Right ventricle myocardium superior (tissue), 1 donor: ENCODE results near the gene EEF1AKMT3. TPM values are rescaled to one million over a fixed set of nuclear protein-coding genes. Genes with fewer than 3 reads are reported as not detected.
"Not testable (repeated sequence)": the region's sequence is repeated elsewhere in the genome, so short reads cannot be mapped to it uniquely, and the experiment has no call there.

Experiments used
- ATAC-seq: fragments of 200-7000 bp; cut with Tn5 transposase; one replicate; pipeline ENCODE4 v1.9.1; 2020; ENCODE audit warnings: mild to moderate bottlenecking; ENCODE audit not compliant: poor library complexity
- DNase-seq: peaks from one replicate; pipeline ENCODE4 v3.0.0-alpha.2; 2020
- intact Hi-C: fragments of 100-400 bp; cut with DNase I; formaldehyde crosslinking; loops from one replicate; pipeline ENCODE4 v1.11.2; 2022
- total RNA-seq: library from RNA; stranded (reverse); fragmentation: NEBNext Ultra II Directional; extraction: Animal tissue kit (Norgen Biotek cat#: 25700); gene quantifications from one replicate; pipeline ENCODE4 v1.2.1, GENCODE V29; 2021
- donor health status: DM: no; HTN: yes; CAD: no; lungs with severe emphysema.

EEF1AKMT3 gene
- total RNA-seq, 1 donor from 2014 or later, result 1.2 TPM

DNA sequence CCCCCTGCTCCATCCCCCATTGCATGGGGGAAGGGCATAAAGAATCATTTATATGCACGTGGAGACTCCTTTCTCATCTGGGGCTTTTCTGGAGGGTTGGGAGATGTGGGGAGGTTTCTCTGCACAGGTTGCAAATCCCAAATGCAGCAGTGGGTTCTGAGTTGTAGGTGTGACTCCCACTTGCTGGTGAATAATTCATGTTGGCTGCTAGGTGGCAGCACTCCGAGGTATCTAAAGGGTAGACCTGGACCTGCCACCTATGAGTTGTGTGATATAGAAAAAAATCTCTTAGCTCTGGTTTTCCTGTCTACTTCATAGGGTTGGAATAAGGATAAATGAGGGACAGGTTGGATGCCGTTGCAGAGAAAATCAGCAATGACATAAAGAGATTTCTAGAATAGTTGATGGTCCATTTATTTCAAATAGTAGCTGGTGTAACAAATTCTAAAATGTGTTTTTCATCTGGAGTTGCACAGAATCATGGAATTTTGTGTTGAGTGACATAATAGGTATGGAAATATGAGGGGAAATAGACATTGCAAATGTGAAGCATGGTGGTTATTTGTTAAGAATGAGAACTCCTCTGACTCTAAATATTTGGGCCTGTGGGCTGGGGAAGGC lies 12.9 kb upstream of the EEF1AKMT3 start:
- ATAC-seq (no peak), DNase-seq (no peak)
- intact Hi-C loops, result no loop called here

DNA sequence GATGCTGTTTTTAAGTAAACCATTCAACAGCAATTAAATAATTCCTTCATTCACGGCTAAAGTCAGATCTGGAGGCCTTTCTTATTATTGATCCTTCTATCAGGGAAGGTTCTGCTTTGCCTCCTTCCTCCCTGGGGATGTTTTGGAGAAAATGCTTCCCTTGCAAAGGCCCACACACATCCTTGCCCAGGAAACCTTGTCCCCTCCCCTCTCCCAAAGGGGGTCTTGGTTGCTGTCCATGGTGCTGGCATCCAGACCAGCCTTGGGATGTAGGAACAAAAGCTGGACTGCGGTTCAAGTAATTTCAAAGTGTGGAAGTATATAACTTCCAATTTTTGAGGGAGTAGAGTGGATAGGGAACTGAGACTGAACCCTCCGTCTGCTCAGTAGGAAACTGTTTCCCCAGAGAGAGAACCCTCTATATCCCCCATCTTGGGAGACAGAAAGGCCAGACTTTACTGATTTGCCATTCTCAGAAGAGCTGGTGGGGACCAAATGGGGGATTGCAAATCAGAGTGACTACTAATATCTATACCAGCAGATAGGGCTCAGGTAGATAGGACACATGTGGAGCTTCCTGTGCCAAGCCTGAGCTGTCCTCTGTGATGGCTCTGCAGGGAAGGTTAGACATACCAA lies 11.9 kb upstream of the EEF1AKMT3 start:
- intact Hi-C loops, result no loop called here
- no peak for DNase-seq
- ATAC-seq, result no peak

DNA sequence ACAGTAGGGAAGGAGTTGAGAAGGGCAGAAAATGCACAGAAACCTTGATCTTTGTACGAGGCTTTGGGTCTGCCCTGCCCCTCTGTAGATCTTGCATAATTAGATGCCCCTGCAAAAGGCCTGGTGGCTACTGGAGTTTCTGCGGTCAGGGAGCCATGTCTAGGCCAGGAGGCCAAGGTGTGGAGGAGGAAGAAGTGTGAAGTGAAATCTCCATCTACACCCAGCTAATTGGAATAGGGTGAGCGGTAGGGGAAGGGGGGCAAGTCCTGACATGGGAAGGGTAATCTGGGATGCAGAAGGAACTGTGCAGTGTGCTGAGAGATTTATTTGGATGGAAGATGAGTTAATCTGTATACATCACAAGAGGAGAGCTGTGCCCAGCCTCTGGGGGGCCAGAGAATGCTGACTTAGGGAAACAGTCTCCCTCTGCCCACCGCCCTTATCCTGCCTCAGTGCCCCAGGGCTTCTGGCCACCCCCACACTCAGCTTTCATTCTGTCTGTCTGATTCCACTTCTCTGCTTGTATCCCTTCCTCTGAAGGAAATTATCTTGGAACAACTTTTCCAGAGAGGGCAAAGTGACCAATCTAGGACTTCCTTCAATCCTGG lies 10.9 kb upstream of the EEF1AKMT3 start:
- intact Hi-C loops, result no loop called here
- ATAC-seq (no peak), DNase-seq (no peak)

DNA sequence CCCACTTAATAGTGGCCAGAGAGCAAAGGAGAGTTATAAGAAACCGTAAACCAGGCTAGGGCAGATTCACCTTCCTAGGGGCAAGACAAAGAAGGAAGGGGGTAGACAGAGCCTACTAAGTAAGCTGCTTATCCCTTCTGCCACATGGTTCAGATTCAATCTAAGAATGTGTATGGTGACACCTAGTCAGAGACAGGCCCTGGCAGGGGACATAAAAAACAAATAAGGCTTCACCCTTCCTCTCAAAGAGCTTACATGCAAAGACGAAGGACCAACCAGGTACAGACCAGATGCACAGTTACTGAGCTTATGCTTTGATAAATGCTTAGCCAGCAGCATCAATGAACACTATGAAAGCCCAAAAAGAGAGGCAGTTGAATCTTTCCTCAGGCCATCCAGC lies 10.0 kb upstream of the EEF1AKMT3 start:
- intact Hi-C loops, result no loop called here
- no peak for DNase-seq
- no peak for ATAC-seq

DNA sequence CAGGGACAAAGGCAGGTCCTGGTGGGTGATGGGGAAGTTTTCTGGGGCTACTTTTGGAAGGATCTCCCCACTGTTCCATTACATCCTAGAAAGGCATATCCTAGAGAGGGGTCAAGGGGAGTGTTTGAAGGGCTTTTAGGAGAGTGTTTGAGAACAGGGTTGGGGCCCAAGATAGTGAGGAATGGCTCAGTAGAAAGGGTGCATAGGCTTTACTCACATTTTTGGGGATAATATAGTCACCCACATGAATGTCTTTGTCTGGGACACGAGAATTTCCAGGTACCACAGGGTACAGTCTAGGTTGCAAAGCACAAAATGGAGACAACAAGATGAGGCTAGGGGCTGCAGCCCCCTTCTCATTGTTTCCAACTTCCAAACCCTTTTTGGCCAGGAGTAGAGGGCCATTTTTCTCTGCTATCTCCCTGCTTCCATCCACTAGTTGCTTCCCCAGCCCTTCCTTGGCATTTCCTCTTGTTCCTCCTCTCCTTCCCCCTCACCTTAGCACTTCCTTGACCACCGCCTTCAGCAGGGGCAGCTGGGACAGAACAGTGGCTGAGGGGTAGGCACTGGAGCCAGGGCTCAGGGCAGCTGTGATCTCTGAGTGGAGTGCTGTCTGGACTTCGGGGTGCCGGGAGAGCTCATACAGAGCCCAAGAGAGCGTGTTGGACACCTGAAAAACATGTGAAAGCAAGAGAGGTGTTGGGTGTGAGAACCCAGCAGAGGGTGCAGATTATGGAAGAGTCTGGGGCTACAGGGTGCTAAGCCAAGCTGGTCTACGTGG lies 8.3 kb upstream of the EEF1AKMT3 start:
- intact Hi-C loops, result no loop called here
- DNase-seq, result no peak
- no peak for ATAC-seq

DNA sequence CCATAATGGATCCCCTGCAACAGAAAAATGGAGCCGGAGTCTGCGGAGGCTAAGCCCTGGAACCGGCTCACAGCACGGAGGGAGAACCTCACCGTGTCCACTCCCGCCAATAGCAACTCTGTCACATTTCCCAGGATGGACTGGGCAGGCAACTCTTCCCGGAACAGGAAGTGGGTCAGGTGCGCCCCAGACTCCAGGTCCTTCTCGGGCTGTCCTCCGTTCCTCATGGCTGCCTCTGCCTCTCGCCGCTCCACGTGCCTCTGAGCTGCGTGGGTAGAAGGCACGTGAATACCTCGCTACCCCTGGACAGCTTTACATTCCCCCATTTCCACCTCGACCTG lies 7.8 kb upstream of the EEF1AKMT3 start:
- intact Hi-C loops, result no loop called here
- no peak for DNase-seq
- no peak for ATAC-seq

DNA sequence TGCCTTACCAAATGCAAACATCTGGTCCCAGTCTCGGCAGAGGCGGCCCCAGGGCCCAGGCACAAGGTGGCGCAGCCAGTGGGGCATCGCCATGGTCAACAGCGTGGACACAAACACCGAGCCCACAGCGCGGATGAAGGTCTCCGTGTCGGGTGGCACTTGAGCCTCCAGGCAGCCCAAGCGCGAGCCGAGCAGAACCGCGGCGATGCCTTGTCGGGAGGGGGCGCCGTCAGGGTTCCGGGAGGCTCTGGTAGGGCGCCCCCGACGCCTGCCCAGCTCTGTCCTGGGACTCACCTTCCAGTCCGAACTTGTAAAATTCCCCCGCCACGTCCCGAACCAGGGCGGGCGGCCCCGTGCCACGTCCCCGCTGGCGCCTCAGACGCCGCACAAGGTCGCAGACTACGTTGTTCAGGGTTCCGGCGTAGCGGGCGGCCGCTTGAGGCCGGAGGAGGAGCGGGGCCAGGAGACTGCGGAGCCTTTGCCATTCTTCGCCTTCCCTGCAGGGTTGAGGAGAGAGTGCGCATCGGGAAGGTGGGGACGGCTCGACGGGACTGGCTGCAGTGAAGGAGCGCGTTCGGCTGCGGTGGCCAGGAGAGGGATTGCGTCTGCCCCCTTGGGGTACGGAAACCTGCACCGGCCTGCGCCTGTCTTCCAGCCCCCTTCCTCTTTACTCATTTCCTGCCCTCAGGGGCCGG lies 7.3 kb upstream of the EEF1AKMT3 start:
- ATAC-seq (peak; percentile 48), DNase-seq (no peak)
- intact Hi-C loops, result no loop called here

DNA sequence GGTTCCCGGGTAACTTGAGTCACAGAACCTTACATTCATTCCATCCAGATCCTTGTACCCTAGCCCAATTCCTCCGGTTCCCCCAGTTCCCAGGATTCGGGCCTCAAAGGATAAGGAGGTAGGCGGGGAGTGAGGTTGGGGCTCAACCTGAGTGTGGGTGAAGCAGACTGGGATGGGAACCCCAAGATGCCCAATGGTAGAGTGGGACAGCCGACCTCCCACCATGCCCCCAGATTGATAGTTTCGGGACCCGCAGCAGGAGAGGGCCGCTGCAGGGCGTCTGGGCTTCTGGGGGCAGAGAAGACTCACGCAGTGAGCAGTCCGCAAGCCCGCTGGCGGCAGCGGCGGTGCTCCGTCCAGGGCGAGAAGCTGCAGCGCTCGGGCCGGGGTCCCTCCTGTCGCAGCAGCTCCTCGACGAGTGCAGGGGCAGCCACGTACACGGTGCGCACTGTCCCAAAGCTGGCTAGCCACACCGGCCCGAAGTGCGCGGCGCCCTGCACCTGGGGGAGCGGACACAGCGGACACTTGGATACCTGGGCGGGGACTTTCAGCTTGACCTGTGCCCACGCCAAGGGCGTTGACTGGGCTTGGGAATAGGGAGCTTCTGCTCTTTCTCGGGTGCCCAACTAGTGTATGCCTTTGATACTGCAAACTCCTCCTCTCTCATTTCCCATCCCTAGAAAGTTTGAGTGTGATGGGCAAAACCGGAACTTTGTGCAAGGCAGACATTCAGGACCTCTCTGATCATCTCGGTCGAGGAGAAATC lies 6.5 kb upstream of the EEF1AKMT3 start:
- intact Hi-C loops, result no loop called here
- no peak for DNase-seq
- ATAC-seq, result peak; percentile 23

DNA sequence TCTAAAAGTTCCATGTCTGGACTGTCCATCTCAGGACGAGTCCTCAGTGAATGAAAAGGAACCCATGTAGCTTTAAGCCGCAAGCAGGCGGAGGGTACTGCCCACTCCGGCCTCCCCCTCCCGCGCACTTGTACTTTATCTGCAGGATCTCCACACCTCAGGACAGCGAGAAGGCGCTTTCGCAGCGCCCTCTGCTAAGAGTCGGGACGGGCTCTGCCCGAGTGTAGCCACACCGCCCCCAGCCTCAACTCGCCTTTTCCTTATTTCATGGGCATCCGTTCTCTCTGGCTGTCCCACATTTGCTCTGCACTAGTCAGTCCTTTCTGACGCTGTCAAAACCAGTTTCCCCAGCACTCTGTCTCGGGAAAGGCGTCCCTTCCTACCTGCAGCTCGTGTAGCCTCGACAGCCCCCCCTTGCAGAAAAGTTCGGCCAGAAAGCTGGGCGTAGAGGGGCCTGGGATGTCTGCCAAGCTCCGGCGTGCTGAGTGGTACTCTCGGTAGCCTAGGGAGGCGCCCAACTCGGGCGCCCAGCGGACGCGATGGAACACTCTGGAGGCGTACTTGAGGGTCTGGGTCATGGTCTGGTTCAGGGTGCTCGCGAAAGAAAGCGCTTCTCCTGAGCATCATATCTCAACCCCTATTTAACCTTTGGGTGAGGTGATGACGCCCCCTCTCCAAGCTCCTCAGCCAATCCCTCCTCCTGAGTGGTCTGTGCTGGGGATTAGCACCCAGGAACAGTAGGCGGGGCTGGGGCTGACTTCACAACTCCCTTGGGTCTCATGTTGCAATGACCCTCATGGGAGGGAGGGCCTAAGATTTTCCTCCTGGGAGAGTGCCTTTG lies 5.7 kb upstream of the EEF1AKMT3 start, which contains the start of gene CYP27B1:
Gene CYP27B1, minus strand, starts transcription at position 615 of the 841 bp plus-strand sequence. Its CDS starts 37 bp downstream, at position 578.
- no peak for DNase-seq
- intact Hi-C loops, result no loop called here
- ATAC-seq, result peak; percentile 7

DNA sequence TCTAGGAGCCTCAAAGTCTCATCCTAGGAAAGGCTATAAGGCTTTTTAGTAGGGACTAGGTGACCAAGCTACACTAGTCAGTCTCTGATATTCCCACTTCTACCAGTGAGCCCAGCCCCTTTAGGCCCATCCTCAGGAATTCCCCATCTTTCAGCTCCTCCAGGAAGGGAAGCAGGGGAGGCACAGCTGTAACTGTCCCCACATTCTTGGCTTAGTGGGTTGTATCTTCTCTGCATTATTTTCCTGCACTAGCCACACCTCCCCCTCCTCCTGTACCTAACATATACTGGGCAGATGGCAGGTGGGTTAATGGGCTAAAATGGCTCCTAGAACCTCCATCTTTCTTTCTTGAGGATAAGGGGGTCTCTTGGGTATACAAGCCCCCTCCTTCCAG lies 5.1 kb upstream of the EEF1AKMT3 start:
- DNase-seq, result no peak
- no peak for ATAC-seq
- intact Hi-C loops, result no loop called here

DNA sequence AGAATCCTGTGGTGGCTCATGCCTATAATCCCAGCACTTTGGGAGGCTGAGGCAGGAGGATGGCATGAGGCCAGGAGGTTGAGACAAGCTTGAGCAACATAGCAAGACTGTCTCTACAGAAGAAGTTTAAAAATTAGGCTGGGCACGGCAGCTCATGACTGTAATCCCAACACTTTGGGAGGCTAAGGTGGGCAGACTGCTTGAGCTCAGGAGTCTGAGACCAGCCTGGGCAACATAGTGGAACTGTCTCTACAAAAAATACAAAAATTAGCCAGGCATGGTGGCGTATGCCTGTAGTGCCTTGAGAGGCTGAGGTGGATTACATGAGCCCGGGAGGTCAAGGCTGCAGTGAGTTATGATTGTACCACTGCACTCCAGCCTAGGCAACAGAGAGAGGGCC lies 4.5 kb upstream of the EEF1AKMT3 start:
- no peak for DNase-seq
- no peak for ATAC-seq
- intact Hi-C loops, result no loop called here

DNA sequence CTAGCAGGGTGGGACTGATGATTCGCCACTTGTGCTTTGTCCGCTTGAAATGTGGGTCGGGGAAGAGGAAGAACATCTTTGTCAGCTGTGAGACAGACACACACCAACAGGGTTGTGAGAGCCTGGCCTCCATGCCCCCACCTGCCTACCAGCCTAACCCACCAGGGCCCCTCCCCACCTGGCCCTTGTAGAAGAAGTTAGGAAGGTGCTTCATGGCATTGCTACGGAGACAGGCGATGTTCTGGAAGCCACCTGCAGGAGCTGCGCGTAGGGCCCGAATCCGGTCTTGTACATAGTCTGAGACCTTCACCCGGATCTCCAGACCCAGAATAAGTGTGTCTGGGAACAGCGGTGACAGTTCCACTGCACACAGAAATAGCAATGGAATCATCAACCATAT lies 2.8 kb upstream of the EEF1AKMT3 start:
- intact Hi-C loops, result no loop called here
- ATAC-seq (no peak), DNase-seq (no peak)

DNA sequence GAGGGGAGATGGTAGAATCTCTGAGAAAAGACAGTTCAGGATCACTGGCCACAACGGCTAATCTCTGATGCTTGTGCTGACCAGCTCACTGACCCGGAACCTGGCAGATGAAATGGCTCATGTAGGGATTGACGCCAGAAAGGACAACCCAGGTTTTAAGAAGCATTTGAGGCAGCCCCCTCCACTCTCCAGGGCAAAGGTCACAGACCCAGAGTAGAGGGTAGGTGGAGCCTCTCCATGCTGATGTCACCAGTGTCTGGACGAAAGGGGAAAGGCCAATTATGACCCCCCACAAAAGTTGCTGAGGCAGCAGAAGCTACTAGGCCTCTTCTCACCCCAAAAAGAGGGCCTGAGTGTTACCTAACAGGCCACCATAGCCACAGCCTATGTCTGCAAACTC lies 1.7 kb upstream of the EEF1AKMT3 start:
- ATAC-seq, result no peak
- no peak for DNase-seq
- intact Hi-C loops, result no loop called here

DNA sequence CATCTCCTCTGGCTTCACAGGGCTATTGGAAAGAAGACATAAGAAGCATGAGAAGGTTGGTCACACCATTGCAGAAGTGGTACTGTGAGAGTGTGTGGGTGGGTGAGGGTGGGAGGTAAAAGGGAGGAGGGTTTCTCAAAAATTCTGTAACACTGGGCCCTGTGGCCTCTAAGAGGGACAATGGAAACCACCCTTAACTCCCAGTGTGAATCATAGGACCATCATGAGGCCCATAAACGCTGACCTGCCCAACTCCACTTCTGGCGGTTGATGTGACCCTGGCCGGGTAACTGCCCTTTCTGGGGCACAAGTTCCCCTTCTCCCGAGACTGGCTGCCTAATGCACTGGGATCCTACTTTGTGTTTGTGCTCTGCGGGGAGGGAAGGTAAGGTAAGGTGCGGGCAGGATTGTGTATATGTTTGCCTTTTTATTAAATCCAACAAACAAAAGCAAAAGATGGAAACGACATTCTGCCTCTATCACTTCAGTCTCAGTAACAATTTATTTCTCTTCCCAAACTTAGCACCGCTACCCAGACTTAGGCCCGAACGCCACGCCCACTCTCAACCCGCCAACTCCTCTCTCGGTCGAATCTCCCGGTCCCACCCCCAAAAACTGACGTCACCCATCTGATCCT lies 1.1 kb upstream of the EEF1AKMT3 start:
- intact Hi-C loops, result no loop called here
- ATAC-seq (peak; percentile 78), DNase-seq (peak; percentile 93)

DNA sequence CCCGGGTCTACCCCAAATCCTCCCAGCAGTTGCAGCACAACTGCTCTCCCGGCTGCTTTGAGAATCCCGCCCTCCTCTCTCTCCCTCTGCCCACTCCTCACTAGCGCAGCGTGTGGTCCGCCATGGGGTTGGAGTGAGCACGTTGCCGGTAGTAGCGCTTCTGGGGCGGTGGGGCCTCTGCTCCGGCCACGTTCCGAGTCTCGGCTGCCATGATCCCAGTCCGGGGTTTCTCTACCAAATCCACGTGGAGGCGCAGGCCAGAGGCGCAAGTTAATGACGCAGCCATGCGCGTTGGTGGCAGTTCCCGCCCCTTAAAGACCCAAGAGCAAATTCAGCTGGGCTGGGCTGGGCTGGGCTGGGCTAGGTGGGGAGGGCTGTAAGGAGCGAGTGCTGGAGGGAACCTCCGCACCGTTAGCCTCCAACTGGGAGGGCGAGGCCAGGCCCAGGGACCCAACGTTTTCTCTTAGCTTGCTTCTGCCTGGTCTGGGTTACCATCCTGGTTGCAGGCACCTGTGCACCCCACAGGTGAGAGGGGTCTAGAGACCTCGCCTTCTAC lies 463 bp upstream of the EEF1AKMT3 start, which contains the start of gene METTL1:
Gene METTL1, minus strand, starts transcription at position 233 of the 556 bp plus-strand sequence. Its CDS starts 22 bp downstream, at position 211.
- ATAC-seq, result peak; percentile 98
- intact Hi-C loops, result no loop called here
- peak; percentile 96 for DNase-seq

DNA sequence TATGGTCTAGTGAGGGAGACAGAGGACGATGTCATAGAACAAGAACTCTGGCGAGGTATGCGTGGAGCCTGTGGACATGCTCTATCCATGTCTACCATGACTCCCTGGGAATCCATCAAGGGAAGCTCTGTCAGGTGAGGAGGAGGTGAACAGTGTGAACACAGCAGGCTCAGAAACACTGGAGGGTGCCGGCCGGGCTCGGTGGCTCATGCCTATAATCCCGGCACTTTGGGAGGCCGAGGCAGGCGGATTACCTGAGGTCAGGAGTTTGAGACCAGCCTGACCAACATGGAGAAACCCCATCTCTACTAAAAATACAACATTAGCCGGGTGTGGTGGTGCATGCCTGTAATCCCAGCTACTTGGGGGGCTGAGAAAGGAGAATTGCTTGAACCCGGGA lies 2.2 kb downstream of the EEF1AKMT3 start:
- intact Hi-C loops, DNase-seq, ATAC-seq: not testable (repeated sequence)

DNA sequence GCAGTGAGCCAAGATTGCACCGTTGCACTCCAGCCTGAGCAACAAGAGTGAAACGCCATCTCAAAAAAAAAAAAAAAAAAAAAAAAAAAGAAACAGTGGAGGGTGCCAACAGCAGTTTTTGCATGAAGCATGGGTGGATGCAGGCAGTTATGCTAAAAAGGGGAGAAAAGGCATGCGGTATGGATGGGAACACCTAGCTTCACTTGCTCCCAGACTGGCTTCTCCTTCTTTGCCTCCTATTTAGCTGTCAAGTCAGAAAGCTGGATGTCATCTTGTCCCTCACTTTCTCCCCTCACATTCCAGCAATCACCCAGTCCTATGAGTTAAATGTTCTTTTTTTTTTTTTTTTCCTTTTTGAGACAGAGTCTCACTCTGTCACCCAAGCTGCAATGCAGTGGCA lies 2.6 kb downstream of the EEF1AKMT3 start:
- intact Hi-C loops, result no loop called here
- ATAC-seq (no peak), DNase-seq (no peak)
